Posterior vena cava (tissue), 2 donors: Measurements from ENCODE around the gene MMP25. TPM values are rescaled to one million over a fixed set of nuclear protein-coding genes. Genes with fewer than 3 reads are reported as not detected.

Source experiments
- DNase-seq: peaks from one replicate; pipeline ENCODE4 v3.0.0-alpha.2; 2020; ENCODE audit warnings: low spot score
- intact Hi-C, 2 donors: fragments of 100-400 bp; cut with DNase I; formaldehyde crosslinking; loops; one replicate each; pipeline versions ENCODE4 v1.14.1 to v1.14.2; 2022 to 2023
- long read RNA-seq, 2 donors: library from polyadenylated mRNA; unstranded; transcript quantifications; one replicate each; pipeline ENCODE4 v2.0.0, GENCODE V29; 2020 to 2021
- total RNA-seq, 2 donors: library from RNA; stranded (reverse); fragmentation: NEBNext Ultra II Directional; extraction: Animal tissue kit (Norgen Biotek cat#: 25700); gene quantifications; one replicate each; pipeline ENCODE4 v1.2.1, GENCODE V29; 2021
- donor health status: DM: yes; HTN: yes; CAD: no.
- donor health status: DM: yes; HTN: yes; CAD: no.

The MMP25 gene
- 1 to 10 TPM; 4.7 to 5.6 TPM for total RNA-seq
- long read RNA-seq, donor 1 = 0 reads
- long read RNA-seq, donor 2 = 0 reads

DNA sequence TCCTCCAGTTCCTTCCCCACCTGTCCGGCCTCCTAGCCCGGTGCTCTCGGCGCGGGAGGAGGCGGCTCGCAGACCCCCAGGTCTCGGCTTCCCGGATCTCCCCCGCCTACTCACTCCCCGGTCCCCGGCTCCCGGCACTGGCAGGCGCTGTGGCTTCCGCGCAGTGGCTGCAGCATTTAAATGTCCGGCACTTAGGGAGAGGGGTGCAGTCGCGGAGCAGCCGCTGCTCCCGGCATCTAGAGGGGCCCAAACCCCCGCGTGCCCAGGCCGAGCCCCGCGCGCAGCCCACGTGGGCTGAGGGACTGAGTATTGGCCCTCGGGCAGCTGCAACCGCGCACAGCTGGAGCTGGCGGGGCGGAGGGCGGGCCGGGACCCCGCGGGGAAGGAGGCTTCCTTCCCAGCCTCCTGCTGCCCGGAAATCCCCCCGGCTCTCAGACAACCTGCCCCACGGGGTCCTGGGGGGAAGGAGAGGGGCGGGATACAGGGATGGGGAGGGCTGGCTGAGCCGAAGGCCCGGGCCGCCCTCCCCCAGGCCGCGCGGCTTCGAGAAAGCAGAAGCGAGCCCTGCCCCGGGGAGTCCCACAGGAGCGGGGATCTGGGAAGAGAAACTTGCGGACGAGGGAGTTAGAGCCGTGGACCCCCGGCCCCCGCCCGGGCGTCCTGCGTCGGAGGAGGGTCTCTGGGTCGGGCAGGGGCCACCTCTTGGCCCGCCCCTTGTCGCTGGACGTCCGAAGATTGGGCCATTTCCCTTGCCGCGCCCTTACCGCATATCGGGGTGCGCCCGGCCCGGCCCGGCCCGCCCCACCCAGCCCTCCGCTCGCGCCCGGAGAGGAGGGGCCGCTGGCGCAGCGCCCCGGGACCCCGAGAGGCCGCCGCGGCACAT, at the start of gene MMP25:
TSS of gene MMP25 (plus strand) at position 804 of the 883 bp plus-strand sequence. CDS start 357 bp downstream, outside the sequence.
- DNase-seq = no peak
- intact Hi-C loops = no loop called here

- no peak for DNase-seq
- intact Hi-C loops = no loop called here
These were observed 46.4 kb upstream of the MMP25 start for GRCh38 chr16:2999929-3000328.

GRCh38 chr16:3000540-3000939, 45.8 kb upstream of the MMP25 start:
- intact Hi-C loops = no loop called here
- DNase-seq = no peak

DNA sequence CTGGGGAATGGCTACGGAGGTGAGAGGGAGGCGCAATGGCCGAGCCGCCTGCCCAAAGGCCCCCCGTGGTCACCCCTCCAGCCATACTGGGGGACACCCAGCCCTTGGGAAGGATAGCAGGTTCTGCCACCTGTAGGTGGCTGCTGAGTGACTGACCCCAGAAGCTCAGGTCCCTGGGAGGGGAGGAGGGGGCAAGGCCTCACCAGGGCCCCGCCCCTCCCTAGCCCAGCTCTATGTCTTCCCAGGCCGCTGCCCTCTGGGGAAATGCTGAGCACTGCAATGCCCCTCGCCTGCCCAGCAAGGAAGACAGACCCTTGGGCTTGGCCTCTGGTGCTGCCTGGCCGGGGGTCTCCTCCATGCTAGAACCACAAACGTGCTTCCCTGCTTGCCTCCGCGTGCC, 45.0 kb upstream of the MMP25 start:
- DNase-seq = no peak
- intact Hi-C loops = no loop called here

DNA sequence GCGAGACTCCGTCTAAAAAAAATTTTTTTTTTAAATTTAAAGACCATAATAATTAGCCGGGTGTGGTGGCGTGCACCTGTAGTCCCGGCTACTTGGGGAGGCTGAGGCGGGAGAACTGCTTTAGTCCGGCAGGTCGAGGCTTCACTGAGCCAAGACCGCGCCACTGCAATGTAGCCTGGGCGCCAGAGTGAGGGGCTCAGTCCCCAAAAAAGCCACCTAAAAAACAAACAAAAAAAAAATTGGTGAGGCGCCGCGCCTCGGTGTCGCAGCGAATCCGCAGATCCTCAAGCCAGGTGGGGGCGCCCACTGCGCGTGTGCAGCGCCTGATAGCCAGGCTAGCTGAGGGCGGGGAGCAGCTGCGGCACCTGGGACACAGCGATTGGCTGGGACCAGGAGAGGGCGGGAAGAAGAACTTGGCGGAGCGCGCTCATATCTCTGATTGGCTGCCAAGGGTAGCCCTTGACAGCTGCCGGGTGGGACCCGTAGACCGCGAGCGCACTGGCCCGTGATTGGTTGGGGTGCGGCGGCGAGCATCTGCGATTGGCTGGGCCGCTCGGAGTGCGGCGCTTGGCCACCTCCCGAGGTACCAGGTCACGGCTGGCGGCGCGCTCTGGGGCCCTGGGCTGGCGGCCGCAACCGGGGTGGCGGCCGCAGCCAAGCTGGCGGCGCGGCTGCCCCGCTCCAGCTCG, 42.6 kb upstream of the MMP25 start:
- intact Hi-C loops = no loop called here
- DNase-seq = peak; percentile 98

DNA sequence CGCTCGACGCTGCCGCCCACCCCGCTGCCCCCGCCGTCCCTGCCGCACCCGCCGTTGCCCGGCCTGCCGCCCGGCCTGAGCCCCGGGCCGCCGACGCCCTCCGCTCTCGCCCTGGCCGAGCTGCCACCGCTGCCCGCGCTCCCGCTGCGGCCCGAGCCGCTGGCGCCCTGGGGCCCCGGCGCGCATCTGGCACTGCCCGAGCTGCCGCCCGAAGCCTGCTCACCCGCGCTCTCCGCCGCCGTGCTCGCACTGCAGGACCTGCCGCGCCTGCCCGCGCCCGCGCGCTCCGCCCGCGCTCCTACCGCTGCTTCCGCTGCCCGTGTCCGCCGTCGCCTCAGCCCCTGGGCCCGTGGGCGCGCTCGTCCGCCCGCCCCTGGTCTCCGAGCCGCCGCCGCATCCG, 42.0 kb upstream of the MMP25 start:
- intact Hi-C loops = no loop called here
- DNase-seq = no peak

GRCh38 chr16:3004781-3005284, 41.5 kb upstream of the MMP25 start:
- DNase-seq = no peak
- intact Hi-C loops = no loop called here

- intact Hi-C loops = no loop called here
- no peak for DNase-seq
These were observed 39.1 kb upstream of the MMP25 start for GRCh38 chr16:3007059-3007956.

GRCh38 chr16:3007957-3008689, 38.2 kb upstream of the MMP25 start:
- intact Hi-C loops = no loop called here
- no peak for DNase-seq

GRCh38 chr16:3008690-3009037, 37.7 kb upstream of the MMP25 start:
- intact Hi-C loops = no loop called here
- DNase-seq = no peak

DNA sequence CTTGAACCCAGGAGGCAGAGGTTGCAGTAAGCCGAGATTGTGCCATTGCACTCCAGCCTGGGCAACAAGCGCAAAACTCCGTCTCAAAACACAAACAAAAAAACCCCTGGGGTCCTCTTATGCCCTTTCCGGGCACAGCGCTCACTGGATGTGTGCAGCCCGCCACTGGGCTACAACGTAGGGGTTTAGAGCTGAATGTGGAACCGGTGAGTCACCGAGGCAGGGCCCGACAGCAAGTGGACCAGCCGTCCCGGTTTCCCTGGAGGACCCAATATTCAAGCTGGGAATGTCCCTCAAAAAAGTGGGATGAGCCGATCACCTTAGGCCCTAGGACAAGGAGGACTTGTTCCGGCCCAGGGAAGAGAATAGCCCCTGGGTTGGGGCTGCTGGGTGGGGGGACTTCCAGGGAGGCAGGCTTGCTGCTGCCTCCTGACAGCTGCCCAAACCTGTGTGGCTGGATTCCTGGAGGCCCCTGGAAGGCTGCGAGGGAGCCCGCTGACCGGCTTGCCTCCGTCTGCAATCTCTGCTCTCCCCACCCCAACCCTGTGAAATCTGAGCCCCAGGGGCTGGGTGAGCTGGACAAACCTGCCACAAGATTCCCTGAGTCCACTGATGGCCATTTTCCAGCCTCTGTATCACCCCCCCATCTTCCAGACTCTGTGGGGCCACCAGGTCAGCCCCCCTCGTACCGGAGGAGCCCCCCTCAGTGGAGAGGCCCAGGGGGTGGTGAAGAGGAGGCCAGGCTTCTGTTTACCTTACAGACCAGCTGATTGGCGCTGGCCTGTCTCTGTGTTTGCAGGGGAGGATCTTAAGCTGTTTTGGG, 36.6 kb upstream of the MMP25 start:
- DNase-seq = no peak
- intact Hi-C loops = no loop called here

DNA sequence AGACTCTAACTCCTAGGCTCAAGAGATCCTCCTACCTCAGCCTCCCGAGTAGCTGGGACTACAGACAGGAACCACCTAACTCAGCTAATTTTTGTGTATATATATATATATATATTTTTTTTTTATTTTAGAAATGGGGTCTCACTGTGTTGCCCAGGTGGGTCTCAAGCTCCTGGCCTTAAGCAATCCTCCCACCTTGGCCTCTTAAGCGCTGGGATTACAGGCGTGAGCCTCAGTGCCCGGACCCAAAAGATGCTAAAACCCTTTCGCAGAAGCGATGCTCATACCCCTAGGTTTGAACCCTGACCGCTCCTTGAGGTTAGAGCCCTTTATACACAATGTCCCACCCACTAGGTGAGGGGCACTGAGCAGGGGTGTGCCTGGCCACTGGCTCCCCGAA, 35.9 kb upstream of the MMP25 start:
- DNase-seq = no peak
- intact Hi-C loops = no loop called here

DNA sequence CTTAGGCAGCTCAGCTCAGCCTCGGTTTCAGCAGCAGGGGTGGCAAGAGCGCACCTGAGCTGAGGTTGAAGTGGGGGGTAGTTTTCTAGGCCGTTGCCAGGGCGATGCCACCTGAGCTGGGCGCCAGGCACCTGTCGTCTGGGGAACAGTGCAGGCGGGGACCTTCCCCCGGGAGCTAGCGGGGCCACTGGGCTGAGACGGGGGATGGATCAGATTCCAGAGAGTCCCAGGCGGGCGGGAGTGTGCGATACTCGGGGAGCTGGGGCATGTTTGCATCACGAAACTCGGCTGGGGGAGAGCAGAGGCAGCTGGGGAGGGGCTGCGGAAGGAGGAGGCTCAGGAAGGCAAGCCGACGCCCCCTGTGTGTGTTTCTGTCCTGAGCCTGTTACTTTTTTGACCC, 34.1 kb upstream of the MMP25 start:
- intact Hi-C loops = no loop called here
- no peak for DNase-seq

DNA sequence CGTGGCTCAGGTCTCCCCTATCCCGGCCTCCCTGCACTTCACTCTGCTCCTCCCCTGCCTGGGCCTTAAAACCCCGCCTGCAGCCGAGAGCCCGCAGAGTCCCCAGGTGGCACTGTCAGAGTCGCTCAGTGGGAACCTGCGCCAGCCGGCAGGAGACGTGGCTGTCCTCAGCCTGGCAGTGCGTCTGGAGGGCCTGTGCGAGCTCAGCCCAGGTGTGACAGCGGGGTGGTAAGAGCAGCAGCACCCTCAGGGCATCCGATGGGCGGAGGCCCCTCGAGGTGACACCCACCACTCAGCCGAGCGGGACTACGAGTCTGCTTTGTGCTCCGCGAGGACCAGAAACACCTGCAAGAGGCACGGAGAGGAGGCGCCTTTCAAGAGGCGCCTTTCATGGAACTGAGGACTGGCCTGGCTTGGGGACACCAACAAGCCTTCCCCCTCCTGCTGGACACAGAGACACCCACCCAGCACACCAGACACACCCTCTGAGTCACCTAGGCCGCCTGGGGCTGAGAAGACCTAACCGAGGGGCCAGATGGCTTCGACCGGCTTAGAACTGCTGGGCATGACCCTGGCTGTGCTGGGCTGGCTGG, 33.4 kb upstream of the MMP25 start, which contains the start of gene CLDN9:
TSS of gene CLDN9 (plus strand) at position 96 of the 593 bp plus-strand sequence. CDS start at position 536, 440 bp downstream.
- intact Hi-C loops = no loop called here
- DNase-seq = no peak

DNA sequence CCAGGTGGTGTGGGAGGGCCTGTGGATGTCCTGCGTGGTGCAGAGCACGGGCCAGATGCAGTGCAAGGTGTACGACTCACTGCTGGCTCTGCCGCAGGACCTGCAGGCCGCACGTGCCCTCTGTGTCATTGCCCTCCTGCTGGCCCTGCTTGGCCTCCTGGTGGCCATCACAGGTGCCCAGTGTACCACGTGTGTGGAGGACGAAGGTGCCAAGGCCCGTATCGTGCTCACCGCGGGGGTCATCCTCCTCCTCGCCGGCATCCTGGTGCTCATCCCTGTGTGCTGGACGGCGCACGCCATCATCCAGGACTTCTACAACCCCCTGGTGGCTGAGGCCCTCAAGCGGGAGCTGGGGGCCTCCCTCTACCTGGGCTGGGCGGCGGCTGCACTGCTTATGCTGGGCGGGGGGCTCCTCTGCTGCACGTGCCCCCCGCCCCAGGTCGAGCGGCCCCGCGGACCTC, 32.8 kb upstream of the MMP25 start:
- intact Hi-C loops = no loop called here
- DNase-seq = no peak

- no peak for DNase-seq
- intact Hi-C loops = no loop called here
These were observed 32.2 kb upstream of the MMP25 start for GRCh38 chr16:3013998-3014690.

- intact Hi-C loops = no loop called here
- DNase-seq = no peak
These were observed 31.4 kb upstream of the MMP25 start for GRCh38 chr16:3014971-3015370.
